NB4 (cell line): ENCODE data around the gene LITAFD.

Experiments used
- DNase-seq: peaks from one replicate; pipeline ENCODE4 v3.0.0; 2010; ENCODE audit warnings: low read depth
- H3K4me3 ChIP-seq: one replicate; pipeline ENCODE4 v1.5.1; 2011; ENCODE audit warnings: mild to moderate bottlenecking, low read depth, low read length, moderate library complexity
- CTCF ChIP-seq: IDR thresholded peaks from one replicate; pipeline ENCODE4 v1.5.1; 2012; ENCODE audit warnings: low read depth, low read length
- MAX ChIP-seq: IDR thresholded peaks from 2 replicates; pipeline ENCODE4 v1.6.1; 2011; ENCODE audit warnings: low read depth, low read length
- MYC ChIP-seq: IDR thresholded peaks from 2 replicates; pipeline ENCODE4 v1.6.1; 2011; ENCODE audit warnings: low read depth, low read length
- POLR2A ChIP-seq: IDR thresholded peaks from 2 replicates; pipeline ENCODE4 v1.6.1; 2011; ENCODE audit warnings: mild to moderate bottlenecking; ENCODE audit not compliant: insufficient read length; ENCODE audit errors: extremely low read depth

Gene LITAFD

GRCh38 chr16:8863594-8864424 is 18.3 kb upstream of the LITAFD start:
- peak; percentile 41 for DNase-seq
- peak; percentile 9 for TF ChIP-seq POLR2A
- no peak for TF ChIP-seq MAX
- H3K4me3 ChIP-seq: no peak overlapping the region

GRCh38 chr16:8864480-8865110 is 17.6 kb upstream of the LITAFD start:
- no peak for TF ChIP-seq CTCF
- TF ChIP-seq MAX: no peak
- no peak for TF ChIP-seq POLR2A
- no peak for TF ChIP-seq MYC
- DNase-seq: no peak
- H3K4me3 ChIP-seq: no peak overlapping the region

GRCh38 chr16:8865145-8865882 is 16.8 kb upstream of the LITAFD start:
- TF ChIP-seq MYC (no peak), CTCF (no peak), POLR2A (no peak), MAX (no peak)
- H3K4me3 ChIP-seq: no peak overlapping the region
- DNase-seq: no peak

GRCh38 chr16:8866118-8866883 is 15.8 kb upstream of the LITAFD start:
- H3K4me3 ChIP-seq: no peak overlapping the region
- TF ChIP-seq CTCF: no peak
- TF ChIP-seq MAX: no peak
- TF ChIP-seq MYC: no peak
- TF ChIP-seq POLR2A: no peak
- no peak for DNase-seq

GRCh38 chr16:8866884-8867215 is 15.3 kb upstream of the LITAFD start:
- H3K4me3 ChIP-seq: no peak overlapping the region
- DNase-seq: no peak
- TF ChIP-seq POLR2A (no peak), CTCF (no peak), MAX (no peak), MYC (no peak)
